NT2/D1 (cell line): ENCODE measurements around the gene AFAP1L2.

Experiments used
- DNase-seq: peaks from one replicate; pipeline ENCODE4 v3.0.0-alpha.2; 2011; ENCODE audit warnings: low read depth, low spot score
- H3K27me3 ChIP-seq: 2 replicates; pipeline ENCODE4 v1.6.0; 2011; ENCODE audit warnings: mild to moderate bottlenecking; ENCODE audit not compliant: insufficient read length, insufficient read depth
- H3K36me3 ChIP-seq: 2 replicates; pipeline ENCODE4 v1.6.1; 2011; ENCODE audit warnings: mild to moderate bottlenecking, low read length, mixed read lengths; ENCODE audit not compliant: insufficient read depth, insufficient read length
- H3K4me1 ChIP-seq: 2 replicates; pipeline ENCODE4 v1.5.1; 2011; ENCODE audit not compliant: insufficient read depth, insufficient read length
- H3K4me3 ChIP-seq: 2 replicates; pipeline ENCODE4 v1.5.1; 2011; ENCODE audit warnings: low read depth; ENCODE audit not compliant: insufficient read length
- H3K9ac ChIP-seq: 2 replicates; pipeline ENCODE4 v1.6.0; 2011; ENCODE audit warnings: low read depth; ENCODE audit not compliant: insufficient read length
- H3K9me3 ChIP-seq: 2 replicates; pipeline ENCODE4 v1.5.1; 2011; ENCODE audit warnings: mild to moderate bottlenecking, low read length; ENCODE audit not compliant: insufficient read depth
- SUZ12 ChIP-seq: IDR thresholded peaks from 2 replicates; pipeline ENCODE4 v1.6.1; 2011; ENCODE audit not compliant: insufficient read length, insufficient read depth; ENCODE audit errors: extremely low read depth
- YY1 ChIP-seq: IDR thresholded peaks from 2 replicates; pipeline ENCODE4 v1.6.1; 2011; ENCODE audit not compliant: insufficient read length, insufficient read depth
- ZNF274 ChIP-seq: IDR thresholded peaks from 2 replicates; pipeline ENCODE4 v1.6.1; 2011; ENCODE audit warnings: mild to moderate bottlenecking, low read depth, low read length

The AFAP1L2 gene

GRCh38 chr10:114394531-114394930 is 9.8 kb downstream of the AFAP1L2 start:
- H3K4me1 ChIP-seq, result peaks cover 3% of the 10 kb centered on the region
- H3K27me3 ChIP-seq, result no peaks in the 10 kb centered on the region
- H3K9me3 ChIP-seq, result no peaks in the 10 kb centered on the region
- TF ChIP-seq SUZ12 (no peak), ZNF274 (no peak), YY1 (no peak)
- no peak overlapping the region for H3K4me3 ChIP-seq
- DNase-seq, result no peak
- H3K36me3 ChIP-seq, result peaks cover 9% of the 10 kb centered on the region
- H3K9ac ChIP-seq, result no peak overlapping the region

GRCh38 chr10:114393886-114394285 is 10.4 kb downstream of the AFAP1L2 start:
- Histone ChIP-seq H3K9me3 (no peaks in the 10 kb centered on the region), H3K4me3 (no peak overlapping the region), H3K36me3 (peaks cover 9% of the 10 kb centered on the region), H3K9ac (no peak overlapping the region), H3K4me1 (peaks cover 3% of the 10 kb centered on the region), H3K27me3 (no peaks in the 10 kb centered on the region)
- TF ChIP-seq ZNF274 (no peak), YY1 (no peak), SUZ12 (no peak)
- no peak for DNase-seq

- H3K9ac ChIP-seq, result no peak overlapping the region
- TF ChIP-seq SUZ12, result no peak
- no peak for TF ChIP-seq YY1
- no peak for TF ChIP-seq ZNF274
- H3K36me3 ChIP-seq, result peaks cover 6% of the 10 kb centered on the region
- peaks cover 3% of the 10 kb centered on the region for H3K4me1 ChIP-seq
- H3K27me3 ChIP-seq, result no peaks in the 10 kb centered on the region
- no peak for DNase-seq
- no peak overlapping the region for H3K4me3 ChIP-seq
- H3K9me3 ChIP-seq, result no peaks in the 10 kb centered on the region
These were observed 10.8 kb downstream of the AFAP1L2 start for GRCh38 chr10:114393482-114393881.

GRCh38 chr10:114392112-114392835 is 12.0 kb downstream of the AFAP1L2 start:
- DNase-seq, result no peak
- no peak overlapping the region for H3K9ac ChIP-seq
- peaks cover 6% of the 10 kb centered on the region for H3K36me3 ChIP-seq
- no peaks in the 10 kb centered on the region for H3K27me3 ChIP-seq
- no peaks in the 10 kb centered on the region for H3K9me3 ChIP-seq
- TF ChIP-seq YY1, result no peak
- no peak for TF ChIP-seq SUZ12
- no peak for TF ChIP-seq ZNF274
- H3K4me3 ChIP-seq, result no peak overlapping the region
- peaks cover 3% of the 10 kb centered on the region for H3K4me1 ChIP-seq

- peaks cover 3% of the 10 kb centered on the region for H3K4me1 ChIP-seq
These were observed 12.7 kb downstream of the AFAP1L2 start for GRCh38 chr10:114391599-114391998.

GRCh38 chr10:114389426-114389825 is 14.9 kb downstream of the AFAP1L2 start:
- no peak for TF ChIP-seq SUZ12
- Histone ChIP-seq H3K9ac (no peak overlapping the region), H3K9me3 (no peaks in the 10 kb centered on the region), H3K4me1 (peaks cover 7% of the 10 kb centered on the region), H3K4me3 (no peak overlapping the region), H3K36me3 (peaks cover 4% of the 10 kb centered on the region), H3K27me3 (no peaks in the 10 kb centered on the region)
- no peak for DNase-seq

More at GRCh38 chr10:114391599-114391998, 12.7 kb downstream of the AFAP1L2 start:
- H3K27me3 ChIP-seq, result no peaks in the 10 kb centered on the region
- no peak overlapping the region for H3K9ac ChIP-seq
- TF ChIP-seq YY1, result no peak
- TF ChIP-seq SUZ12, result no peak
- no peak for DNase-seq
- H3K9me3 ChIP-seq, result no peaks in the 10 kb centered on the region
- H3K4me3 ChIP-seq, result no peak overlapping the region
- H3K36me3 ChIP-seq, result peaks cover 6% of the 10 kb centered on the region

- H3K36me3 ChIP-seq, result peaks cover 9% of the 10 kb centered on the region
- H3K27me3 ChIP-seq, result no peaks in the 10 kb centered on the region
- TF ChIP-seq SUZ12 (no peak), YY1 (no peak), ZNF274 (no peak)
- peaks cover 4% of the 10 kb centered on the region for H3K4me1 ChIP-seq
- H3K4me3 ChIP-seq, result no peak overlapping the region
- H3K9ac ChIP-seq, result no peak overlapping the region
- no peaks in the 10 kb centered on the region for H3K9me3 ChIP-seq
- DNase-seq, result no peak
These were observed 16.0 kb downstream of the AFAP1L2 start for GRCh38 chr10:114388275-114388674.
